HepG2 (cell line): ENCODE results near the gene SV2A. TPM values are rescaled to one million over a fixed set of nuclear protein-coding genes. Genes with fewer than 3 reads are reported as not detected.
A peak's percentile ranks its signal among the peaks of the same experiment; 100 is the strongest.

Experiments
- AGO2 ChIP-seq: fragments of 200-400 bp; formaldehyde crosslinking; optimal IDR thresholded peaks from 2 replicates; pipeline ENCODE3; 2017; ENCODE audit warnings: mild to moderate bottlenecking, low read depth, low read length, moderate library complexity
- GABPB1 ChIP-seq: IDR thresholded peaks from 2 replicates; pipeline ENCODE4 v1.6.1; 2016; ENCODE audit warnings: mild to moderate bottlenecking, missing genetic modification reagents, moderate library complexity, missing compliant biosample characterization
- GATAD1 ChIP-seq: IDR thresholded peaks from 2 replicates; pipeline ENCODE4 v1.6.1; 2016; ENCODE audit warnings: missing genetic modification reagents, missing compliant biosample characterization
- KLF6 ChIP-seq: IDR thresholded peaks from 2 replicates; pipeline ENCODE4 v1.8.0; 2016; ENCODE audit warnings: missing biosample characterization, missing genetic modification reagents
- PATZ1 ChIP-seq: sonication (generic); formaldehyde crosslinking; IDR thresholded peaks from 2 replicates; pipeline ENCODE4 v1.4.0; 2020; ENCODE audit warnings: missing genetic modification reagents
- POGZ ChIP-seq: sonication (generic); formaldehyde crosslinking; IDR thresholded peaks from 2 replicates; pipeline ENCODE4 v1.4.0; 2020; ENCODE audit warnings: mild to moderate bottlenecking, missing genetic modification reagents
- TMF1 ChIP-seq: sonication (generic); formaldehyde crosslinking; IDR thresholded peaks from 2 replicates; pipeline ENCODE4 v1.8.1; 2022; ENCODE audit warnings: low read depth, missing genetic modification reagents
- UBTF ChIP-seq: sonication (generic); formaldehyde crosslinking; IDR thresholded peaks from 2 replicates; pipeline ENCODE4 v1.4.0; 2020; ENCODE audit warnings: mild to moderate bottlenecking, missing genetic modification reagents
- XBP1 ChIP-seq: sonication (generic); formaldehyde crosslinking; IDR thresholded peaks from 2 replicates; pipeline ENCODE4 v1.5.0; 2020; ENCODE audit warnings: missing genetic modification reagents
- ZFP36 ChIP-seq: fragments of 150-350 bp; IDR thresholded peaks from 2 replicates; pipeline ENCODE4 v1.6.1; 2018; ENCODE audit warnings: borderline replicate concordance, low read length, low read depth; ENCODE audit not compliant: partially characterized antibody
- ZNF274 ChIP-seq: sonication (generic); formaldehyde crosslinking; IDR thresholded peaks from 2 replicates; pipeline ENCODE4 v1.5.1; 2020; ENCODE audit warnings: mild to moderate bottlenecking, missing genetic modification reagents
- ZNF333 ChIP-seq: sonication (generic); formaldehyde crosslinking; IDR thresholded peaks from 2 replicates; pipeline ENCODE4 v1.4.0; 2020; ENCODE audit warnings: mild to moderate bottlenecking, missing genetic modification reagents, borderline replicate concordance
- ZNF337 ChIP-seq: sonication (generic); formaldehyde crosslinking; IDR thresholded peaks from 2 replicates; pipeline ENCODE4 v1.5.1; 2020; ENCODE audit warnings: missing genetic modification reagents, low read depth, mild to moderate bottlenecking, borderline replicate concordance
- ZNF766 ChIP-seq: sonication (generic); formaldehyde crosslinking; IDR thresholded peaks from 2 replicates; pipeline ENCODE4 v1.5.0; 2020; ENCODE audit warnings: missing genetic modification reagents, borderline replicate concordance
- polyA plus RNA-seq, 8 experiments: library from polyadenylated mRNA; depleted of rRNA in 3 of 8; stranded (reverse) in 7 of 8; unstranded in 1 of 8; fragments of >200 nt; fragmentation: Illumina TruSeq in 4 of 8; extraction: Trizol in 4 of 8; gene quantifications; 2 replicates each; pipeline versions ENCODE4 v1.2.1 to v1.2.3, GENCODE V29; 2011 to 2016; ENCODE audit warnings: low read depth in 4 of 8, missing spikeins in 1 of 8, mixed read lengths in 1 of 8; ENCODE audit not compliant: insufficient read depth in 1 of 8
- total RNA-seq, 5 experiments: library from RNA; depleted of rRNA; stranded (reverse); fragments of >200 nt; fragmentation: Illumina TruSeq; extraction: Trizol; gene quantifications; 2 replicates each; pipeline ENCODE4 v1.2.3, GENCODE V29; 2016; ENCODE audit warnings: low read depth in 1 of 5
- TF ChIP-seq, protein P1 (sequence below): sonication (generic); formaldehyde crosslinking; IDR thresholded peaks from 2 replicates; pipeline ENCODE4 v1.4.0; 2020; ENCODE audit warnings: missing genetic modification reagents, borderline replicate concordance
- TF ChIP-seq, protein P2 (sequence below): sonication (generic); formaldehyde crosslinking; IDR thresholded peaks from 2 replicates; pipeline ENCODE4 v1.5.1; 2020; ENCODE audit warnings: missing genetic modification reagents, mild to moderate bottlenecking, borderline replicate concordance
- TF ChIP-seq, protein P3 (sequence below): sonication (generic); formaldehyde crosslinking; IDR thresholded peaks from 2 replicates; pipeline ENCODE4 v1.4.0; 2020; ENCODE audit warnings: missing genetic modification reagents

Gene SV2A
- total and polyA plus RNA-seq, 2 of the 13 experiments (the other 11 are each of a cell fraction or from before 2014, with no cell fraction given) = 0.84 to 1.9 TPM

- TF ChIP-seq TMF1 (CRISPR knock-in tag) = no peak
- peak; percentile 11; the same call in 1 of the 2 replicates for TF ChIP-seq KLF6 (CRISPR knock-in tag)
- TF ChIP-seq, protein P1, sequence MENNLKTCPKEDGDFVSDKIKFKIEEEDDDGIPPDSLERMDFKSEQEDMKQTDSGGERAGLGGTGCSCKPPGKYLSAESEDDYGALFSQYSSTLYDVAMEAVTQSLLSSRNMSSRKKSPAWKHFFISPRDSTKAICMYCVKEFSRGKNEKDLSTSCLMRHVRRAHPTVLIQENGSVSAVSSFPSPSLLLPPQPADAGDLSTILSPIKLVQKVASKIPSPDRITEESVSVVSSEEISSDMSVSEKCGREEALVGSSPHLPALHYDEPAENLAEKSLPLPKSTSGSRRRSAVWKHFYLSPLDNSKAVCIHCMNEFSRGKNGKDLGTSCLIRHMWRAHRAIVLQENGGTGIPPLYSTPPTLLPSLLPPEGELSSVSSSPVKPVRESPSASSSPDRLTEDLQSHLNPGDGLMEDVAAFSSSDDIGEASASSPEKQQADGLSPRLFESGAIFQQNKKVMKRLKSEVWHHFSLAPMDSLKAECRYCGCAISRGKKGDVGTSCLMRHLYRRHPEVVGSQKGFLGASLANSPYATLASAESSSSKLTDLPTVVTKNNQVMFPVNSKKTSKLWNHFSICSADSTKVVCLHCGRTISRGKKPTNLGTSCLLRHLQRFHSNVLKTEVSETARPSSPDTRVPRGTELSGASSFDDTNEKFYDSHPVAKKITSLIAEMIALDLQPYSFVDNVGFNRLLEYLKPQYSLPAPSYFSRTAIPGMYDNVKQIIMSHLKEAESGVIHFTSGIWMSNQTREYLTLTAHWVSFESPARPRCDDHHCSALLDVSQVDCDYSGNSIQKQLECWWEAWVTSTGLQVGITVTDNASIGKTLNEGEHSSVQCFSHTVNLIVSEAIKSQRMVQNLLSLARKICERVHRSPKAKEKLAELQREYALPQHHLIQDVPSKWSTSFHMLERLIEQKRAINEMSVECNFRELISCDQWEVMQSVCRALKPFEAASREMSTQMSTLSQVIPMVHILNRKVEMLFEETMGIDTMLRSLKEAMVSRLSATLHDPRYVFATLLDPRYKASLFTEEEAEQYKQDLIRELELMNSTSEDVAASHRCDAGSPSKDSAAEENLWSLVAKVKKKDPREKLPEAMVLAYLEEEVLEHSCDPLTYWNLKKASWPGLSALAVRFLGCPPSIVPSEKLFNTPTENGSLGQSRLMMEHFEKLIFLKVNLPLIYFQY = no peak
- TF ChIP-seq AGO2 = peak; percentile 100
- no peak for TF ChIP-seq ZNF766 (CRISPR knock-in tag)
- peak; percentile 25; the same call in 1 of the 2 replicates for TF ChIP-seq POGZ
- TF ChIP-seq, protein P2, sequence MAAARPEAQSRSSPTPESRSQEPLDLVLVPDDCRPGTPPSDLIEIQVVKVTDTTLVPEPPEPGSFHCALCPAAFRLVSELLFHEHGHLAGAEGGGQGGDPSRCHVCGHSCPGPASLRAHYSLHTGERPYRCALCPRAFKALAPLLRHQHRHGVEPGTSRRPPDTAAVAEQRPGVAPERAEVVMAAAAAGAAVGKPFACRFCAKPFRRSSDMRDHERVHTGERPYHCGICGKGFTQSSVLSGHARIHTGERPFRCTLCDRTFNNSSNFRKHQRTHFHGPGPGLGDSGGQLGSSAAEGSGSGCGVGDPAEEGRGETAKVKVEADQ = peak; percentile 48; the same call in 1 of the 2 replicates
- 0 out of 2 replicates have a peak, but pooled peaks have one; percentile 30 for TF ChIP-seq ZNF337 (CRISPR knock-in tag)
- TF ChIP-seq XBP1 (CRISPR knock-in tag) = no peak; the same call in 1 of the 2 replicates
- 0 out of 2 replicates have a peak, but pooled peaks have one; percentile 53 for TF ChIP-seq GATAD1 (CRISPR knock-in tag)
- TF ChIP-seq ZNF274 = peak; percentile 83
- TF ChIP-seq, protein P3, sequence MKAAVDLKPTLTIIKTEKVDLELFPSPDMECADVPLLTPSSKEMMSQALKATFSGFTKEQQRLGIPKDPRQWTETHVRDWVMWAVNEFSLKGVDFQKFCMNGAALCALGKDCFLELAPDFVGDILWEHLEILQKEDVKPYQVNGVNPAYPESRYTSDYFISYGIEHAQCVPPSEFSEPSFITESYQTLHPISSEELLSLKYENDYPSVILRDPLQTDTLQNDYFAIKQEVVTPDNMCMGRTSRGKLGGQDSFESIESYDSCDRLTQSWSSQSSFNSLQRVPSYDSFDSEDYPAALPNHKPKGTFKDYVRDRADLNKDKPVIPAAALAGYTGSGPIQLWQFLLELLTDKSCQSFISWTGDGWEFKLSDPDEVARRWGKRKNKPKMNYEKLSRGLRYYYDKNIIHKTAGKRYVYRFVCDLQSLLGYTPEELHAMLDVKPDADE = 0 out of 2 replicates have a peak, but pooled peaks have one; percentile 78
- TF ChIP-seq ZNF333 (CRISPR knock-in tag) = 0 out of 2 replicates have a peak, but pooled peaks have one; percentile 35
- peak; percentile 8; the same call in 1 of the 2 replicates for TF ChIP-seq PATZ1
- TF ChIP-seq ZFP36 = no peak
- TF ChIP-seq GABPB1 = peak; percentile 72
- peak; percentile 69 for TF ChIP-seq UBTF
Measured at GRCh38 chr1:149887456-149888246, 30.0 kb downstream of the SV2A start (continued).
